Left renal pelvis (tissue), 4 donors: ENCODE results near the gene HIF1AN. TPM values are rescaled to one million over a fixed set of nuclear protein-coding genes. Genes with fewer than 3 reads are reported as not detected.

Experiments used
- DNase-seq, 4 donors: peaks; one replicate each; pipeline ENCODE4 v3.0.0-alpha.2; 2013; ENCODE audit warnings: low read depth in 4 of 4, low spot score in 3 of 4
- polyA plus RNA-seq, 4 donors: library from polyadenylated mRNA; unstranded; fragments of 120-200 nt; gene quantifications; one replicate each; pipeline ENCODE4 v1.2.1, GENCODE V29; 2013; ENCODE audit not compliant: insufficient read length in 4 of 4

The HIF1AN gene
- polyA plus RNA-seq = 10 to 100 TPM; 31.3 to 41.7 (median 39.3) TPM

DNA sequence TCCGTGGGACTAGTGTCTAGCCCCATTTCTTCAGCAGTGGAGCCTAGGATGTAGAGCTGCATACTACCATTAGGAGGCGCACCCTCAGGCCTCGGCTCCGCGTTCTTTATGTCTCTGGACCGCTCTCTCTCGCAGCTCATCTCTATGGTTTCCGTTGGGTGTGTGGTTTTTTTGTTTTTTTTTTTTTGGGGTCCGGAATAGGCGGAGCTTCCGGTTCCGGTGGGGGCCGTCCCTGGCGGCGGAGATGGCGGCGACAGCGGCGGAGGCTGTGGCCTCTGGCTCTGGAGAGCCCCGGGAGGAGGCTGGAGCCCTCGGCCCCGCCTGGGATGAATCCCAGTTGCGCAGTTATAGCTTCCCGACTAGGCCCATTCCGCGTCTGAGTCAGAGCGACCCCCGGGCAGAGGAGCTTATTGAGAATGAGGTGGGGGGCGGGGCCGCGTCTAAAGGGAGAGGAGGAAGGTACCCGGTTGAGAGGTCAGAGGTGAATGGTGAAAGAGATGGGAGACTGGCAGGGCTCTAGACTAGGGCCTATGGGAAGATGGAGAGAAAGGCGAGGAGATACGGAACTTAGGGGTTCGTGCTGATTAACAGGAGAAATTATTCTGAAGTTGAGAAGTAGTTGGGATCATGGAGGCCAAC is at the start of gene HIF1AN:
Gene HIF1AN (plus strand): TSS at position 229 of the 639 bp plus-strand sequence. CDS start 16 bp downstream, at position 245.
- peak; percentile 84 to 92 (median 90) for DNase-seq

DNA sequence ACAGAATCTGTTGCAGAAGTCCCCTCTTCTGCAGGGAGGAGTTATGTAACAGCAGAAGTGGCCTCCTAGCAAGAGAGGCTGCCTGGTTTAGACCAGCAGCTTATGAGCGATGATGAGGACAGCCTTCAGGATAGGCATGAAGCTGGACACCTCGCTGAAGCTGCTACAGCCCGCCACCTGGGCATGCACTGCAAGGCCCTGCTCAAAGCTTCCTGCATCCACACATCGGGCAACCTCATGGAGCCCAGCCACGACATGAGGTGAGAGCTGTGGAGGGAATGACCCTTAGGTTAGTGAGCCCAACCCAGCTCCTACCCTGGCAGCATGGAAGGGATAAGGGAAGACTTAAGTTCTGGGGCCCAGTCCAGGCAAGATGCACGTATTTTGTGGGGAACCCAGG is 48.2 kb upstream of the HIF1AN start:
- DNase-seq = no peak

DNA sequence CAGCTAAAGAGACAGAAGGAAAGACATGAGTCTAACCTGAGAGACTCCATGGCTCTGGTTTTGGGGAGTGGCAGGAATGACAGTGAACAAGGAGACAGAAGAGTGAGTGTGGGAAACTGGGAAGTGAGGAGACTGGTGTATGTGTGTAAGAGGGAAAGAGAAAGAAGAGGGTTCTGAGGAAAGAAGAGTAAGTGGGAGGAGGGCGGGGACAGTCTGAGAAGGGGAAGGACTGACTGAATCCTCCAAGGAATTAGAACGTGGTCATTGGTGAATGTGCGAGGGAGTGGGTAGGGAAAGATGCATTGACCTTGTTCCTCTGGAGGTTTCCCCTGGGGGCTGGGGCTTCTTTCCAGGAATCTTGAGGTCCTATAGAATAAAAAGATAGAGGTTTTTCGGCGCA is 46.3 kb upstream of the HIF1AN start:
- no peak for DNase-seq

DNA sequence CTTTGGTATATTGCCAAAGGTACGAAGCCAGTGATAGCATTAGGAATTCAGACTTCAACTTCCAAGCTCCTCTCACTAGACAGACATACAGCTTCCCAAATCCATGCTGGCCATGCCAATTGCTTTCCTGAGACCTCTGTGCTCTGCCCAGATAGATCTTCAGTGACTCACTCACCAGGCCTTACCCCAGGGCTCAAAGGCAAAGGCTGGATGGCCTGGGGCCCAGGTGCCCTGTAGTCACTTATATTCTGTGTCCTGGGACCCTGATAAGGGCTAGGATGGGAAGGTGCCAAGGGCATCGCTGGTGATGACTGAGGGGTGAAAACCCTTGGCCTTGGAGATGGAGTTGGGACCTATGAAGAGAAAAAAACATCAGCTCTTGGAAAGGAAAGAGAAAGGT is 45.2 kb upstream of the HIF1AN start:
- DNase-seq = no peak

DNA sequence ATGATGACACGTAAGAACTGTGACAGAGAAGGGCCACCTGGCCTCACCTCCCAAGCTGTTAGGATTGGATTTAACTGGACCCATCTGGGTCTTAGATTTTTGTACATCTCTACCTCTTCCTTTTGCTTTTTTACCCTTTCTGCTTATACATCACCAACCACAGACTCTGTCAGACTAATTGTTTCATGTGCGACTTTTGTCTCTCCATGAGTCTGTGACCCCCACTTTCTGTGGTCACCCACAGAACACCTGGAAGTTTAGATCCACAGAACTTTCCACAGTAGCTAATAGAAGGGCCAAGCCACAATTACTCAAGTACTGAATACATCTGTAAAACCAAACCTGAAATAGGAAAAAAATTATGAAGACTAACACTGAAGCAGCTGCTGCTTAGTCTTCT is 39.2 kb upstream of the HIF1AN start:
- DNase-seq = no peak

DNA sequence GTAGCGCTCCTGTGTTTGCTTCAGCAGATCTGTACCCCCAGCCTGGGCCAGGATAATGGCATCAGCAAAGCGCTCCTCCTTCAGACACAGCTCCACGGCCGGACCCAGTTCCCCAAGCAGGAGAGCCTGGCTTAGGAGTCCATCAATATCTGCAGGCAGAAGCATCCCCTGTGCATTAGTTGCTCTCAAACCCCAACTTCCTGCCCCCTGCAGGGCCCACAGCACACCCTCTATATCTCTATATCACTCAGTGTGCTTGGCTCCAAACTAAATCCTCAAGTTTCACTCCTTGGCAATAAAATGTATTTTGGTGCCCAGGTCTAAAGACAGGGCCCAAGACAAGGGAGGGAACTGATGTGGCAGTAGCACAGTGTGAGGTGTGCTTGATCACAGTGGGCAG is 37.7 kb upstream of the HIF1AN start:
- no peak for DNase-seq

DNA sequence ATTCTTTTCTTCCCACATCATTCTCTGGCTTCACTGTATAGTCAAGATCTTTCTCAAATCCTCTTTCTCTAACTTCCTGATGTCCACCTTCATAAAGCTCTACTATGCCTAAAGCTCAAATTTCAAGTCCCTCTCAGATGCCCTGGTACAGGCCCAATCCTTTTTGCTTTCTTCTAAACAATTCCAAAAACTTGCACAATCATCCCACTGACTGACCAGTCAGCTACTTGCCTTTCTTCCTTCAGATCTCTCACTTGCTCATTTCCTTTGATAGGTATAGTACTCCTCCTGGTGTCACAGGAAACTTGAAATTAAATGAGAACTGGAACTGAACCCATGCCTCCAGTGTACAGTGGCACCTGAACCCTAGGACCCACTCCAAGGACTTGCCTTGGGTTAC is 34.3 kb upstream of the HIF1AN start:
- no peak for DNase-seq

DNA sequence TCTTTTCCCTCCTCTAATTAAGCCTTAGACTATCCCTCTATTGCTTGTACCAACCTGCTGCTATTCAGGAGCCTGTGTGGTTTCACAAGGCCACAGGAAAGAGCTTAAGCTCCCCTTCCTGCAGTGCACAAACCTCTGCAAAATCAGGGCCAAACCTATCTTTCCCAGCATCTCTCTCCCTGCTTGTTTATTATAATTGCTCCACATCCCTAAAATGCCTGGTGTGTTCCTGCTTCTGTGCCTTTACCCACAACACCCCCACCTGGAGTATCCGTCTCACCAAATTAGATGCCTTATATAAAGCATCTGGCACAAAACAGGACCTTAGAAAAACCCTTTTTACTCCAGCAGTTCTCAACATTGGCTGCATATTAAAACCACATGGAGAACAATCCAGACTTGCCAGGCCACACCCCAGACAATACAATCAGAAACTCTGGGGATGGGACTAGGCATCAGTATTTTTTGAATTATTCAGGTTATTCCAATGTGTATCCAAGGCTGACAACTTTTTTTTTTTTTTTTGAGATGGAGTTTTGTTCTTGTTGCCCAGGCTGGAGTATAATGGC is 32.7 kb upstream of the HIF1AN start:
- DNase-seq = no peak

DNA sequence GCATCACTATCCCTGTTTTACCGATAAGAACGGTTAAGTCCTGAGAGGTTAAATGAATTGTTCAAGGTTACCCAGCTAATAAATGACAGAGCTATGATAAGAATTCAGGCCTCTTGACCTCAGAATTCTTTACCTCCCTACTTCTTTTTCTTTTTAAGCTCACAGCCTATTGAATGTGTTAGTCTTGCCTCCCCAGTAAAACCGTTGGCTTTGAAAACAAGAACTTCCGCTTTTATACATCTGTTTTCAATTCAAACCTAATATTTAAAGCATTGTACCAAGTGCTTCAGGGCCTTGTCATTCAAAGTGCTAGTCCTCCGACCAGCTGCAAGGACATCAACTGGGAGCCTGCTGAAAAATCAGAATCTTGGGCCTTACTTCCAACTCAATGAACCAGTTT is 31.6 kb upstream of the HIF1AN start:
- DNase-seq = no peak

DNA sequence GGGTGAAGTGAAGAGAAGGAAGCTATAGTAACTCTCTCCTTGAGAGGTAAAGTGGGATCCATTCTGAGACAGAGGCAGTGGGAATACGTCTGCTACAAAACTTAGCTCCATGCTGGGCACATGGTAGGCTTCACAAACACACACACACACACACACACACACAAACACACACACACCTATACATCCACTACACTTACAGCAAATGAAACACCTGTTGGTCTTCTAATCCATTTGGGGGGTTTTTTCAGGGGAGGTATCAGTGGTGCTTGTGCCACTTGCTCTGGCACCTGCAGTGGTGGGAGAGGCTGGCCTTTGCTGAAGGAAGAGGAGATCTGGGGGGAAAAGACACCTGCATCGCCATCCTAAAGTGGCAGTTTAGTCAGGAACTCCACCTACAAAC is 30.6 kb upstream of the HIF1AN start:
- DNase-seq = no peak

DNA sequence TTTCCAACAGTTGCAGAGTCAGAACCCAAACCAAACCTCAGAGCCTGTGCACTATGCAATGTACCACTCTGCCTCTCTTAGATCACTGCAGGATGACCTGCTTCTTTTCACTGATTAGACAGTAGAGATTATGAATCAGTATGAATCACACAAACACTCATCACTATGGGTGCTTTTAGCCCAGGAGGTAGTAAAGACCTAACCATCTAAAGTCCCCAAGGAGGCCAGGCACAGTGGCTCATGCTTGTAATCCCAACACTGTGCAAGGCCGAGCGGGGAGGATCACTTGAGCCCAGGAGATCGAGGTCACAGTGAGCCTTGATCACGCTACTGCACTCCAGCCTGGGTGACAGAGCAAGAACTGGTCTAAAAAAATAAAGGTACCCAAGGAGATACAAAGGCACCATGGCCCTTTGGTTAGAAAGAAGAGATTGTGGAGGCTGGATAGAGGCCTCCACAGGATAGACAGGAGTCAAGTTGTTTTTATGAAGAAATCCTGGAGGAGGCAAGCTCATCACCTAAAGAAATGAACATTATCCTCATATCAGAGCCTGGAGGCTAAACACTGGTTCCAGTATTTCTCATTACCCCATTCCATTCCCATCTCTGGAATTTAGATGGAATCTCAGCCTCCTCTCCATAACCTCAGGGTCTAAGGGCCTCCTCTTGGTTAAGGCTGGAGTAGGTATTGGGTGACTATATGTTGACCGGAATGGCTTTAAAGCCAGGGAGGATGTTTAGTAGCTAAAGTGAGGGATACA is 29.0 kb upstream of the HIF1AN start:
- no peak for DNase-seq

DNA sequence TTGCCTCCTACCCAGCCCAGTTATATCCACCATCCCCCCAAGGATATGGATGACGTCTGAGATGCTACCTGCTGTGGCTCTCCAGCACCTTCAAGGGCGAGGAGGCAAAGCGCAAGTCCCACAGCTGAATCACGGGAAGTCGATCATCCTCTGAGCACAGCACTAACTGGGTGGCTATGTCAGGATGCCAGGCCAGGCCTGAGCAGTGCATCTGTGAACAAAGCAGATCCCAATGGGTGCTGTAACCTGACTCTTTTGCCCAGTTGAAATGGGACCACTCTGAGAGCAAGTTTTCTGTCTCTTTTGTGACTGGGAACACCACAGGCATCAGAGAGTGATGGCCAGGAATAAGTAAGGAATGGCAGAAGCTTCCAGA is 28.4 kb upstream of the HIF1AN start:
- DNase-seq = no peak

DNA sequence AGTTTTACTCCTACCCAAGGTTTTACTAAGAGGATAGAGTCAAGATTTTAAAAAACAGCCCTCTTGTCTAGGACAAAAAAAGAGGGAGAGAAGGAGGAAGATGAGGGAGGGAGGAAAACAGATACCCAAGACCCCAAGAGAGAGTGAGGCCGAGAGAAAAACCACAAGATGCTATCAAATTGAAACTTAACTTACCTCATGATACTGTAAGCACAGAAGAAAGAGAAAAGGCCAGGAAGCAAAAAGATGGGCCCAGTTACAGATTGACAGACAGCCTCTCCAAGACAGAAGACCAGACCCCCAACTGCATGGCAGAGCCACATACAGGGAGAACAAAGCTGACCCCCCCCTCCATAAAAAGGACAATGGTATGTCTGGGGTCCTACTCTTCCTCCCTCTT is 27.5 kb upstream of the HIF1AN start:
- DNase-seq = no peak

DNA sequence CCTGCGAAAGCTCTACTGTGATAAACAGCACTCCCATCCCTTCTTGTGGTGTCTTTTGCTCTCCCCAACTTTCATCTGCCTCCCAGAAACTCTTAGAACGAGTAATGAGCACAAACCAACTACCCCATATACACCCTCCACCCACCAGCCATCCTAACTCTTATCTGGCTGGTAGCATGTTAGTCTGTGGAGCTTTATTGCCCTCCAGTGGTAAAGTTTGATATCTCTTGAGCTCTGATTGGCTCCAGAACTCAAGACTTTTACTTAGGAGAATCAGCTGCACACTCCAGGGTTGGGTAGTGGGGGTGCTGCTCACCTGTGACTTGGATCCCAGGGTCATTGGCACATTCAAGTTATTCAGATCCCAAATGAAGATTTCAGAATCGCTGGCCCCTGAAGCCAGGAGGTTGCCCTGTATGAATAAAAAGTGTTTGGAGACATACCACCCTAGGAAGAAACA is 27.0 kb upstream of the HIF1AN start:
- DNase-seq = no peak

DNA sequence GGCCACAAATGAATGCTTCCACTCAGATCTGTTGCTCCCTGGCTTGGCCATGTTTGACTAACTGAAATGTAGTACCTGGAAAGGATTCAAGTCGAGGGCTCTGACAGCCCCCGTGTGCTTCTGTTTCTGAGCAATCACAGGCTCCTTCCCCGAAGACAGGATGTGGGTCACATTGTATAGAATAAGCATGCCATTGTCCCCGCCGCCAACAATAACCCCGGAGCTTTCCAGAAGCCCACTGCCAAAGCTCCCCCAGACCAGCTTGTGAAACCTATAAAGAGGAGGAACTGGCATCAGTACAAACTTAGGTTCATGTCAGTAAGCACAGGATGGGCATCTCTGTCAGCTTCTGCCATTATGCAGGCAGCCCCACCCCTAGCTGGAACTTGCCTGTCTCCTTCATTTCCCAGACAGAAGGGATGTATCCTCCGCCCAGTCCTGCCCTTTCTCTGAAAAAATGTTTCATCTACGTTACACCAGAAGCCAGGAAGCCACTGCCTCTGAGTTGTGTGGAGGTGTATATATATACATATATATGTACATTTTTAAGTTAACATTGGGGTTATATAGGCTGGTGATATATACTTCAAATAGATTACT is 26.4 kb upstream of the HIF1AN start:
- no peak for DNase-seq

DNA sequence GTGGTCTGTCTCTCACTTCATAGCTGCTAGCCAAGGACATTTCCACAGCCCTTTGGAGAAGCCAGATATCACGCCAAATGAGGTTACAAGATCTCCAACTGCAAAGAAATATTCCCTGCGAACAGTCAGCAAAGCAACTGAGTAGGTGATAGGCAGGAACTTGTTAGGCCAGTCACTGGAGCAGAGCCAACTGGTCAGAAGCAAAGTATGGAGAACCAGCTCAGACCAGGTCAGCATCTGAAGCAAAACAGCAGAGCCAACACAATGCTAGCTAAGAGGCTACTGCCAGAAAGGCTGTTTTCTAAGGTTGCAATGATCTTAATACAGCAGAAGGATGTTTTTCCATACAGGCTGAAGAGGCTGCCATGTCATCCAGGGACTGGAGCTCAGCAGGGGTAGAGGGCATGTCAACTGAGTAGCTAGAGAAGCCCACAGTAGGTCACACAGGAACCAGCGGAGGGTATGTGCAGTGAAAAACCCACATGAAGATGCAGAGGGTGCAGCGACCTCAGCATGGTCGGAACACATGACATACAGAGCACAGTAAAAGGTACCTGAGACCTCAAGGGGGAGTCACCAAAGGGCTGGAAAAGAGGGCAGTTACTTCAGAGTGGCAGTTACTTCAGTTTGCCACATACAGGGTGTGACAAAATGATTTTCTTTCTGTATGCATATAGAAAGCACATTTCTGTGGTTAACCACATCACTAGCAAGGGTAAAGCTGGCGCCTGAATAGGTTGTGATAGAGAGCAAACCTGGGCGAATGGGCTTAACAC is 25.0 kb upstream of the HIF1AN start:
- no peak for DNase-seq

DNA sequence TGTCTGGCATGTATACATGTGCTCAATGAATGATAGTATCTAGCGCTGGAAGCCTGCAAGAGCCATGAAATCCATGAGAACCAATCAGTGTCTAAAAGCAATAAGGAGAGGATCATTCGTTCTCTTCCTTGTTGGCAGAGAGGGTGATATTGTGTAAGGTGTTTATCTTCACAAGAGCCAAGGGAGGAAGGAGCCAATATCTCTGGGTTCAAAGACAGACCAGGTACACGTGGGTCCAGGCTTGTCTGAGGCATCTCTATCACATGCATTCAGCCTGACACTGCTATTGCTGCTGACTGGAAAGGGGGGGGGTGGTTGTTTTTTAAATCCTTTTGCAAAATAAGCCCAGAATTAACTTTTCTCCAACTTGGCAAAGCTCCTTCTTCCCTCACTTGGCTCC is 20.1 kb upstream of the HIF1AN start:
- DNase-seq = no peak

DNA sequence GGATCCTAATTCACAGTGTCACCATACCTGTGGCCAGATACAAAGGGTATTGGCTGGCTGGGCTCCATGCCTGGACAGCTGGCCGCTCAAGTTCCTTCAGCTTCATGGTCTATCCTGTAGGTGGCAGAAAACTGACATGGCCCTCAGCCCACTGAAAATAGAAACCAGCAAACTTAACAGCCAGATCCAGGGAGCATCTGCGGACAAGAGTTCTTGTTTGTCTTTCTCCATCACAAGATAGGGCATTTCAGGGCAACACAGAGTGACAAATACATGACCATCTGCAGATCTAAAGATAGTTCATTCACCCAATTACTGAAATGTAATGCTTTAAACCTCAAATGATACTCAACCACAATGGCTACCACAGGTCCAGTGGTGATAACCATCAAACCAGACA is 18.9 kb upstream of the HIF1AN start:
- DNase-seq = no peak

DNA sequence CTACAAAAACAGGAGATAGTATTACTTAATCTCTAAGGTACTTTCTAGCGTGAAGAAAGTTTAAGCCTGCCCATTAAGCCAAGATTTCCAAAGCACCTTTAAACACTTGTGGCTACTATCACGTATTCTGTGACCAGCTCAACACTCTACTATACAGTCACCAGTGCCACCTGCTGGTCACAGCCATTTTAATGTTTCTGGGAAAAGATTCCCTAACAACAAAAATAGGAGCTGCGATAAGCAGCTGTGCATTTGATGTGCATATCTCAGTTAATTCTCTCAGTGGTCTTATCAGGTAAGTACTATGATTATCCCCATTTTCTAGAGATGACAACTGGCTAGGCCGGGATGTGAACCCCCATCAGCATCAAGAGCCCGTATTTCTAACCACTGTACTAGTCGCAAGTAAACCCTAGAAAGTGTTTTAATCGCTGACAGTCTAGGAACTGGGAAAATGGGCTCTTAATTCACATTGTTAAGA is 16.9 kb upstream of the HIF1AN start:
- peak in 1 of 4 donors; percentile 55 for DNase-seq

DNA sequence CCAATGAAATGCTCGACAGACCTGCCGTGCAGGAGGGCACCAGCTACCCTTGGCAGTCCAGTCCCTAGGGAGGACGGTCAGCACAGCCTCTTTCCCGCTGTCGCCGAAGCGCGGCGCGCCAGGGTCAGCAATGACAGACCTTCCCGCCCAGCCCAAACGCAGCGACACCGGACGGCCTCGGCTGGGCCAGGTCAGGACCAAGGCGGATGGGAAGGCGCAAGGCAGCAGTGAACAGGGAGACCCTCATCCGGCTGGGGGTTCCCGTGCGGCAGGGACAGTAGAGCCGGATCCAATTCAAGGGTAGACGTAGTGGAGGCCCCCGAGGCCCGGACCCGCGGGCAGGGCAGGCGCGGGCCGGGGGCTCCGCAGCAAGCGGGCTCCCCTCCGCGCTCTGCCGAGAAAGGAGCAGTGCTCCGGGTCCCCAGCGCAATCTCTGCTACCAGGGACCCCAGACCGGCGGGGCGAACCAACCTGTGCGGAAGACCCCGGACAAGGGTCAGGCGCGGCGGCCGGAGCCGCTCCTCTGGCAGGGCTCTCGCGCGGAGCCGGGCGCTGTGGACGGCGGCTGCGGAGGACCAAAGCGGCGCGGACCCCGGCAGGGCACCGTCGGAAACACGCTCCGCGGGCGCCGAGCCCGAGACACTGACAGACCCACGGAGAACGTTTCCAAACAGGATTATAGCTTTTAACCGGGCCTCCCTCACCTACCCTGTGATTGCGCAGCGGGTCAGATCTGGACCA is 16.3 kb upstream of the HIF1AN start, which contains the start of gene SEC31B:
Gene SEC31B (minus strand): TSS at position 551 of the 741 bp plus-strand sequence. CDS start 2,909 bp downstream, outside the sequence.
- no peak for DNase-seq
